Activated B cell treated with CpG ODN at 0.5 μM for 24 hours (primary cell): Measurements from ENCODE around the gene ARFGAP1. TPM values are rescaled to one million over a fixed set of nuclear protein-coding genes. Genes with fewer than 3 reads are reported as not detected.

Source experiments
- ATAC-seq: fragments of 200-7000 bp; cut with Tn5 transposase; one replicate; pipeline ENCODE4 v1.10.0; 2021; ENCODE audit warnings: low read depth, mild to moderate bottlenecking, moderate library complexity
- CTCF ChIA-PET: fragments of 350-600 bp; sonication (Branson Sonifier 250); formaldehyde crosslinking; loops from one replicate; lab custom pipeline; 2021; ENCODE audit warnings: antibody characterized with exemption; lab: Charles Lee
- POLR2A ChIA-PET: fragments of 350-600 bp; sonication (Branson Sonifier 250); formaldehyde crosslinking; loops from one replicate; lab custom pipeline; 2021; ENCODE audit warnings: antibody characterized with exemption; lab: Charles Lee
- DNase-seq: peaks from one replicate; pipeline ENCODE4 v3.0.0; 2022
- H3K27ac Mint-ChIP-seq: one replicate; pipeline ENCODE4 v1.8.0; 2020; ENCODE audit warnings: mixed read lengths
- H3K27me3 Mint-ChIP-seq: one replicate; pipeline ENCODE4 v1.8.0; 2021; ENCODE audit warnings: mixed read lengths
- H3K36me3 Mint-ChIP-seq: one replicate; pipeline ENCODE4 v1.8.0; 2021; ENCODE audit warnings: low read depth, mixed read lengths
- H3K4me1 Mint-ChIP-seq: one replicate; pipeline ENCODE4 v1.8.0; 2021; ENCODE audit warnings: mixed read lengths
- H3K4me3 Mint-ChIP-seq: one replicate; pipeline ENCODE4 v1.8.0; 2020; ENCODE audit warnings: mild to moderate bottlenecking, mixed read lengths
- H3K9me3 Mint-ChIP-seq: one replicate; pipeline ENCODE4 v1.8.0; 2020; ENCODE audit warnings: mixed read lengths
- intact Hi-C: fragments of 100-400 bp; cut with micrococcal nuclease; formaldehyde crosslinking; loops from one replicate; pipeline ENCODE4 v1.15.1; 2024
- total RNA-seq: library from RNA; stranded (reverse); gene quantifications from 2 replicates; pipeline ENCODE4 v1.2.3, GENCODE V29; 2022
- TF ChIP-seq, protein P1 (sequence below): fragments of 200-600 bp; IDR thresholded peaks from one replicate; pipeline ENCODE4 v1.8.0; 2022; ENCODE audit warnings: antibody characterized with exemption, mild to moderate bottlenecking

The ARFGAP1 gene
- total RNA-seq, 1 donor from 2014 or later, result 85.8 TPM

DNA sequence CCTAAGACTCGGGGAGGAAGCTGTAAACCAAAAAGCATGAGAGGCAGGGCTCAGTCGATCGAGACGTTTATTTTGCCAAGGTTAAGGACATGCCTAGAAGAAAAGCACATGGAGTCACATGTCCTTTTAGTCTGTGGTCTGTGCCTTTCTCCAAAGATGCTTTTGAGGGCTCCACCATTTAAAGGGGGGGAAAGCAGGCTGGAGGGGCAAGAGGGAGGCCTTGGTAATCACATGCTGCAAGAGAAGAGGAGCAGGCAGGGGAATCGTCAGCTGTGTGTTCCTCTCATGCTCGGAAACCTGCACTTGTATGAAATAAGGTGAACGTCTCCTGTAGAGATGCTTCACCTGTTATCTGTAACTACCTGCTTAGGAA lies 47.5 kb upstream of the ARFGAP1 start:
- Mint-ChIP-seq H3K27ac (no peak overlapping the region), H3K4me3 (no peak overlapping the region), H3K9me3 (no peaks in the 10 kb centered on the region), H3K4me1 (no peaks in the 10 kb centered on the region), H3K27me3 (peaks cover 20% of the 10 kb centered on the region), H3K36me3 (no peaks in the 10 kb centered on the region)
- CTCF ChIA-PET, result interaction anchor here (0.6 to 3.0 kb wide), 3 partner anchors 11 to 156 kb away, joined by 3 to 10 read pairs (median 5); no protein-coding TSS in a partner anchor
- no peak for ATAC-seq
- no peak for DNase-seq
- intact Hi-C loops, result no loop called here
- POLR2A ChIA-PET, result no interaction called here
- TF ChIP-seq, protein P1, sequence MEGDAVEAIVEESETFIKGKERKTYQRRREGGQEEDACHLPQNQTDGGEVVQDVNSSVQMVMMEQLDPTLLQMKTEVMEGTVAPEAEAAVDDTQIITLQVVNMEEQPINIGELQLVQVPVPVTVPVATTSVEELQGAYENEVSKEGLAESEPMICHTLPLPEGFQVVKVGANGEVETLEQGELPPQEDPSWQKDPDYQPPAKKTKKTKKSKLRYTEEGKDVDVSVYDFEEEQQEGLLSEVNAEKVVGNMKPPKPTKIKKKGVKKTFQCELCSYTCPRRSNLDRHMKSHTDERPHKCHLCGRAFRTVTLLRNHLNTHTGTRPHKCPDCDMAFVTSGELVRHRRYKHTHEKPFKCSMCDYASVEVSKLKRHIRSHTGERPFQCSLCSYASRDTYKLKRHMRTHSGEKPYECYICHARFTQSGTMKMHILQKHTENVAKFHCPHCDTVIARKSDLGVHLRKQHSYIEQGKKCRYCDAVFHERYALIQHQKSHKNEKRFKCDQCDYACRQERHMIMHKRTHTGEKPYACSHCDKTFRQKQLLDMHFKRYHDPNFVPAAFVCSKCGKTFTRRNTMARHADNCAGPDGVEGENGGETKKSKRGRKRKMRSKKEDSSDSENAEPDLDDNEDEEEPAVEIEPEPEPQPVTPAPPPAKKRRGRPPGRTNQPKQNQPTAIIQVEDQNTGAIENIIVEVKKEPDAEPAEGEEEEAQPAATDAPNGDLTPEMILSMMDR, result no peak

DNA sequence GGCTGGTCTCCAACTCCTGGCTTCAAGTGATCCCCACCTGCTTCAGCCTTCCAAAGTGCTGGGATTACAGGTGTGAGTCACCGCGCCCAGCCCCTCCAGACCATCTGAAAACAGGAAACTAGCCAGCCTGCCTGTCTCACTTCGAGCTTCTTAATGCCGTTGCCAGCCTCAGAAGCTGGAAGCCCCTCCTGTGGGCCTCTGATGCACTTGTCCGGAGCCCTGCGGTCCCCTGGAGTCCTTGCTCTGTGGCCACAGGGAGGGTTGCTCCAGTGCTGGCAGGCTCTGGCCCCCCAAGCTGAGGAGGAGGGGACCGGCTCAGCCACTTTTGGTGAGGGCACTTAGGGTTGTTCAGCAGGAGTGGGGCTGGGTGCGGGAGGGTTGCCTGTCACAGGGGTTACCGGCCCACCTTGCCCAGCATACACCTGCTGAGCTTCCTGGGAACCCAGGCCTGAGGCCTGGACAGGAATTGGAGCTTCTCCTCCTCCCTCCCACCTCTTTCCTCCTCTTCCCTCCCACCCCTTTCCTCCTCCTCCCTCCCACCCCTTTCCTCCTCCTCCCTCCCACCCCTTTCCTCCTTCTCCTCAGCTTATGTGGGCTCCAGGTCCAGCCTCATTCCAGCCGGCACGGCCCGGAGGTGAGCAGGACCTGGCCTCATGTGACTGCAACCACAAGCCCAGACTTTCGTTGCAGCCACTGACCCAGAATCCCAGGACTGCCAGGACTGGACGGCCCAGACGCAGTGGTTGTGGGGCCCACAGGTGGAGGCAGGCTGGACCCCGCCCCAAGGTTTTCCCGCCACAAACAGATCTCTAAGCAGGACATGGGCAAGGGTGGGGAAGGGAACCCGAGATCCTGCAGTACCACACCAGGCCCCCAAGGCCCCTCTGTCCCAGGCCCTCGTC lies 46.3 kb upstream of the ARFGAP1 start:
- CTCF ChIA-PET, result no interaction called here
- Mint-ChIP-seq H3K36me3 (no peaks in the 10 kb centered on the region), H3K9me3 (no peaks in the 10 kb centered on the region), H3K4me3 (no peak overlapping the region), H3K27ac (no peak overlapping the region), H3K4me1 (peaks cover 3% of the 10 kb centered on the region), H3K27me3 (peaks cover 27% of the 10 kb centered on the region)
- POLR2A ChIA-PET, result no interaction called here
- TF ChIP-seq, protein P1, result no peak
- DNase-seq, result no peak
- intact Hi-C loops, result no loop called here
- ATAC-seq, result no peak

DNA sequence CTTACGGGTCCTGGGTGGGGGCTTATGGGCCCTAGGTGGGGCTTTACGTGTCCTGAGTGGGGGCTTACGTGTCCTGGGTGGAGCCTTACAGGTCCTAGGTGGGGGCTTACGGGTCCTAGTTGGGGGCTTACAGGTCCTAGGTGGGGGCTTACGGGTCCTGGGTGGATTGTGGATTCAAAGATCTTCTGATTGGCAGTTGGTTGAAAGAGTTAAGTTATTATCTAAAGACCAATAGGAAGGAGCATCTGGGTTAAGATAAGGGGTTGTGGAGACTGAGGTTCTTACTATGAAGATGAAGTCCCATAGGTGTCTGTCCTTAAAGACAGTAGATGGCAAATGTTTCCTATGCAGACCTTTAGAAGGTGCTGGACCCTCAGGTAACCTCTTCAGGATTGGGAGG lies 45.4 kb upstream of the ARFGAP1 start:
- peaks cover 36% of the 10 kb centered on the region for H3K27me3 Mint-ChIP-seq
- no peak for ATAC-seq
- intact Hi-C loops, result no loop called here
- ChIA-PET POLR2A (no interaction called here), CTCF (no interaction called here)
- no peaks in the 10 kb centered on the region for H3K36me3 Mint-ChIP-seq
- no peak for DNase-seq
- TF ChIP-seq, protein P1, result no peak
- H3K9me3 Mint-ChIP-seq, result no peaks in the 10 kb centered on the region
- H3K4me3 Mint-ChIP-seq, result no peak overlapping the region
- peaks cover 3% of the 10 kb centered on the region for H3K4me1 Mint-ChIP-seq
- no peak overlapping the region for H3K27ac Mint-ChIP-seq

DNA sequence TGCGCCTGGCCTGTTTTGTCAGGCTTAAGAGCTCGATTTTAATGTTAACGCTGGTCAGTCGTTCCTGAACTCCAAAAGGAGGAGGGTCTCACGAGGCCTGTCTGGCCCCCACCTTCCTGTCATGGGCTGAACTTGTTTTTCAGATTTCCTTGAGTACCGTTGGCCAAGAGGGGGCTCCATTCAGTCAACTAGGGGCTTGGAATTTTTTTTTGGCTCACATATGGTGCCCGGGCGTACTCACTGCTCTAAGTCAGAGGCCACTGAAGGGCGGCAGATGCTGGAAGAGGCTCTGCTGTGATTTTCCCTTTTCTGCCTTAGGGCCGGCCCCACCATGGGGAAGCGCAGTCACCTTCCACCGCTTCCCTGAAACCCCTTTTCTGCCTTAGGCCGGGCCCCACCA lies 43.8 kb upstream of the ARFGAP1 start:
- no peaks in the 10 kb centered on the region for H3K36me3 Mint-ChIP-seq
- CTCF ChIA-PET, result interaction anchor here (0.6 kb wide), 1 partner anchor 405 kb away, joined by 3 read pairs; no protein-coding TSS in a partner anchor
- H3K9me3 Mint-ChIP-seq, result no peaks in the 10 kb centered on the region
- POLR2A ChIA-PET, result no interaction called here
- H3K4me3 Mint-ChIP-seq, result no peak overlapping the region
- peaks cover 37% of the 10 kb centered on the region for H3K27me3 Mint-ChIP-seq
- ATAC-seq, result no peak
- intact Hi-C loops, result no loop called here
- TF ChIP-seq, protein P1, result no peak
- H3K4me1 Mint-ChIP-seq, result peaks cover 3% of the 10 kb centered on the region
- H3K27ac Mint-ChIP-seq, result no peak overlapping the region
- DNase-seq, result no peak

DNA sequence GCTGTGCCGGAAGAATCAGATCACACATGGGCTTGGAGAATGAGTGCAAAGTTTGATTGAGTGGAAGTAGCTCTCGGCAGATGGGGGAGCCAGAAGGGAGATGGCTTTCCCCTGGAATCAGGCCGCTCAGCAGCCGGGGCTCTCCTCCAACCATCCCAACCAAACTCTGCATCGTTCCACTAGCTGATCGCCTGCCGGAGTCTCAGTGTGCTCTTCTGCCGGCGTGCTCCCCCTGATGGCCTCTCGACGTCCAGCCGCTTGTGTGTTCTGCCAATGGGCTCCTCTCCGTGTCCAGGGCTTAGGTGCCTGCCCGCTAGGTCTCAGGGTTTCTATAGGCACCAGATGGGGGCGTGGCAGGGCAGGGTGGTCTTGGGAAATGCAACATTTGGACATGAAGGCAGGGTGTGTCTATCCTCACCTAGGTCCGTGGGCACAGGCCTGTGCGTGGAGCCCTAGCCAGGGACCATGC lies 41.8 kb upstream of the ARFGAP1 start:
- no peak overlapping the region for H3K27ac Mint-ChIP-seq
- ATAC-seq, result no peak
- TF ChIP-seq, protein P1, result no peak
- DNase-seq, result no peak
- CTCF ChIA-PET, result no interaction called here
- intact Hi-C loops, result no loop called here
- no peak overlapping the region for H3K4me3 Mint-ChIP-seq
- no peaks in the 10 kb centered on the region for H3K9me3 Mint-ChIP-seq
- H3K27me3 Mint-ChIP-seq, result peaks cover 37% of the 10 kb centered on the region
- peaks cover 8% of the 10 kb centered on the region for H3K4me1 Mint-ChIP-seq
- no peaks in the 10 kb centered on the region for H3K36me3 Mint-ChIP-seq
- POLR2A ChIA-PET, result no interaction called here
